CD4-positive, alpha-beta T cell treated with Interleukin-15 for 1 hour (primary cell): ENCODE results near the gene GLB1L.
A peak's percentile ranks its signal among the peaks of the same experiment; 100 is the strongest.
"Not testable (repeated sequence)": the region's sequence is repeated elsewhere in the genome, so short reads cannot be mapped to it uniquely, and the experiment has no call there.

Source experiments
- DNase-seq: peaks from one replicate; pipeline ENCODE4 v3.0.0-alpha.2; 2020

The GLB1L gene

GRCh38 chr2:219279916-219280516, 34.8 kb upstream of the GLB1L start:
- no peak for DNase-seq

GRCh38 chr2:219279151-219279915, 34.1 kb upstream of the GLB1L start, which contains the start of gene DNAJB2:
TSS of gene DNAJB2 (plus strand) at chr2:219279366. CDS start at chr2:219279834, 468 bp downstream.
- DNase-seq = peak; percentile 100

GRCh38 chr2:219278655-219279150, 33.5 kb upstream of the GLB1L start:
- DNase-seq = no peak

GRCh38 chr2:219277703-219278654, 32.7 kb upstream of the GLB1L start:
- DNase-seq = peak; percentile 74

- DNase-seq = no peak
Observed at GRCh38 chr2:219274361-219274921, 29.2 kb upstream of the GLB1L start.

GRCh38 chr2:219273937-219274336, 28.7 kb upstream of the GLB1L start:
- no peak for DNase-seq

GRCh38 chr2:219272995-219273394, 27.8 kb upstream of the GLB1L start:
- no peak for DNase-seq

- no peak for DNase-seq
Observed at GRCh38 chr2:219272356-219272755, 27.1 kb upstream of the GLB1L start.

- no peak for DNase-seq
Observed at GRCh38 chr2:219271021-219271420, 25.8 kb upstream of the GLB1L start.

- no peak for DNase-seq
Observed at GRCh38 chr2:219270055-219270372, 24.8 kb upstream of the GLB1L start.

- no peak for DNase-seq
Observed at GRCh38 chr2:219269362-219270054, 24.3 kb upstream of the GLB1L start.

- no peak for DNase-seq
Observed at GRCh38 chr2:219268294-219268693, 23.1 kb upstream of the GLB1L start.

GRCh38 chr2:219266886-219267285, 21.6 kb upstream of the GLB1L start:
- no peak for DNase-seq

GRCh38 chr2:219266232-219266631, 21.0 kb upstream of the GLB1L start:
- DNase-seq = no peak

- no peak for DNase-seq
Observed at GRCh38 chr2:219261024-219261855, 16.0 kb upstream of the GLB1L start.

GRCh38 chr2:219258942-219259341, 13.7 kb upstream of the GLB1L start:
- DNase-seq = not testable (repeated sequence)

- DNase-seq = peak; percentile 65
Observed at GRCh38 chr2:219254590-219255201, 9.5 kb upstream of the GLB1L start.

- DNase-seq = peak; percentile 92
Observed at GRCh38 chr2:219253753-219254589, 8.7 kb upstream of the GLB1L start, which contains the start of gene TUBA4A. TSS of gene TUBA4A (minus strand) at chr2:219253918. CDS start at chr2:219253858, 60 bp downstream.

GRCh38 chr2:219252900-219253752, 7.9 kb upstream of the GLB1L start, which contains the start of gene TUBA4B:
TSS of gene TUBA4B (plus strand) at chr2:219253243. CDS start at chr2:219253408, 165 bp downstream.
- DNase-seq = peak; percentile 48
